Stimulated activated CD4-positive, alpha-beta T cell treated with anti-CD3 and anti-CD28 coated beads, Interleukin-1b, Interleukin-23, amount 100 ng/mL, for 1 hour (primary cell): ENCODE results near the gene GRM4.

Source experiments
- DNase-seq, 2 donors: peaks; one replicate each; pipeline ENCODE4 v3.0.0-alpha.2; 2020; ENCODE audit warnings: low read depth in 2 of 2

Gene GRM4

GRCh38 chr6:34143196-34143883, 2.5 kb downstream of the GRM4 start:
- DNase-seq, result no peak

GRCh38 chr6:34142061-34142998, 3.6 kb downstream of the GRM4 start:
- no peak for DNase-seq

- no peak for DNase-seq
Observed at GRCh38 chr6:34140075-34140474, 5.8 kb downstream of the GRM4 start.

DNA sequence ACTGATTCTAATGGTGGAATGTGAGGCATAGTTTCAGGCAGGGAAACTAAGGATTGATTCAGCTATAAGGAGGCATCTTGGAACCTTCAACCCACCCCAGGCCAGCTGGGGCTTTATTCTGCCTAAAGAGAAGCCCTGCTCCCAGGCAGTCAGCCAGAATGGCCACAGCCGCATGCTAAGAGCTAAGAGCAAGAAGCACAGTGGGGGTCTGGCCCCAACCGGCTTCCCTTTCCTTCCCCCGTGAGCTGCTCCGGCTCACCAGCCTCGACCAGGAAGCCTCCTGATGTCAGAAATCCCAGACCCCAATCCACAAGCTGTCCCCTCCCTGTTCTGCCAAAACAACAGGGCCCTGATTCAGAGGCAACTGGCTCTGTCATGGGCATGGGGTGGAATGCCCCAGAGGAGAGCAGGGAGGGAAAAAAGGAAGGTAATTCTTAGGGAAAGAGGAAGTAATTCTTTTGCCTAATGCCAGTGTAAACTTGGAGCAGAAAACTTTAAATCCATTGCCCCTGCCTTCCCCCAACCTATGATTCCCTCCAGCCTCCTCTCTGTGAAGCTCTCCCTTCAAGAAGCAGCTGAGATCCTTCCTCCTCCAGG, 6.9 kb downstream of the GRM4 start:
- no peak for DNase-seq

- DNase-seq, result no peak
Observed at GRCh38 chr6:34138191-34138590, 7.7 kb downstream of the GRM4 start.

GRCh38 chr6:34135541-34135940, 10.3 kb downstream of the GRM4 start:
- DNase-seq, result no peak

- DNase-seq, result no peak
Observed at GRCh38 chr6:34132486-34133185, 13.3 kb downstream of the GRM4 start.

- no peak for DNase-seq
Observed at GRCh38 chr6:34131326-34132290, 14.3 kb downstream of the GRM4 start.

DNA sequence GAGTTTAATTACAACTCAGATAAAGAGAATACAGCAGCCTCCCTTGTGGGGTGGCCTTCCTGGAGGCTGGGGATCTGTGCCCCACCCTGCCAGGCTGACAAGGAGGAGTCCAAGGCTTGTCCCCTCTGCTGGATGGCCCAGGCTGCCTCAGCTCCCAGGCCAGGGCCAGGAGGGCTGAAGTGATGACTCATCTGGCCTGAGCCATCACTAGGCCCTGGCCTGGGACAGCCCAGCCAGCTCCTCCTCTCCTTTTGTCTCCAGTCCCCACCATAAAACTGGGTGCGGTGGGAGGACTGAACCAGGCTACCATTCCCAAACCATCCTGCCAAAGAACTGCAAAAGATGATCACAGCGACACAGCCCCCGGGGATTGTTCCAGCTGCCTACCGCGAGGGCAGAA, 15.0 kb downstream of the GRM4 start:
- no peak for DNase-seq

GRCh38 chr6:34129753-34130152, 16.1 kb downstream of the GRM4 start:
- no peak for DNase-seq

DNA sequence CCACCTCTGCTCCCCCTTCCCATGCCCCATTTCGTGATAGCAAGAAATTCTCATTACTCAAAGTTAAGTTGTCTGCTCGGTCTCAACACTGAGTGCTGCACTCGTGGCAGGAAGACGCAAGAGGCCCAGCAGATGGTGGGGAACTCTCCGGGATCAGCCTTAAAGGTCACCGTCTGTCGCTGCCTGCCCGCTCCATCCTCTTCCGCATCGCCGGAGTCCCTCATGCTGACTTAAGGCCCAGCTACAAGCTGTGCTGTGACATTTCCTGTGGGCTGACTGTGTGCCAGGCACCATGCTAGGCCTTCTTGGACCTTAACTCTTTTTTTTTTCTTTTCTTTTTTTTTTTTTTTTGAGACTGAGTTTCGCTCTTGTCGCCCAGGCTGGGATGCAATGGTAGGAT, 17.8 kb downstream of the GRM4 start:
- DNase-seq, result no peak

DNA sequence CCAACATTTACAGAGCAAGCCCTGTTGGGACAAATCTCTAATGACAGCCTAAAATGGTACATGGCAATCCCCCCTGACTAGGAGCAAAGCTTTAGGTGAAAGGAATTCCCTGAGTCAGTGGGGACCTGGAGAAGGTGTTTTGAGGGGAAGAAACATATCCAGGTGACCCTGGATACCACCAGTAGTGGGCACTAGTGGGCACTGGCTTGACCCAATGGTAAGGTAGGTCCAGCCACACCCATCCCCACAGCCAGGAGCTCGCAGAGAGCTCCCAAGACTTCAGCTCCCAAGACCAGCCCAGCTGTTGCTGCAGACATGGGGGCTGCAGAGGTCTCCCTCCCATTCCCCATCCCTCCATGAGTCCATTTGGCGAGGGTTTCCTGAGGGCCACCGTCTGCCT, 19.5 kb downstream of the GRM4 start:
- no peak for DNase-seq

GRCh38 chr6:34125939-34126338, 19.9 kb downstream of the GRM4 start:
- DNase-seq, result no peak

GRCh38 chr6:34120953-34121675, 24.8 kb downstream of the GRM4 start:
- DNase-seq, result no peak

DNA sequence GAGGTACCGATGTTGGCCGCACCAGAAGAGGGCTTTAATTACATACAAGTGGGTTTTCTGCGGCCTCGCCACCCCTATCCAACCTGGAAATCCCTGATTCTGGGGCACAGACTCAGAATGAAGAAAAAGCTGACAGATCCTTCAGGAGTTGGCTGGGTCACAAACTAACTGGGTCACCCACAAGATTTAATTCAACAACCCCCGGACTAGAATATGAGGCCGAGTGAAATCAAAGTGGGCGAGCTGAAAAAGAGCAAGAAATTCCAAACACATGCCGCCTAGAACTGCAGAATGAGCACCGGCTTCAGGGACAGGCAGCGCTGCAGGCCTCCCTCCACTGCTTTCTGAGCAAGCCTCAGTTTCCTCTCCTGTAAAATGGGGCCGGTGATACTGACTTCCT, 30.0 kb downstream of the GRM4 start:
- DNase-seq, result no peak

- no peak for DNase-seq
Observed at GRCh38 chr6:34115403-34115795, 30.5 kb downstream of the GRM4 start.

DNA sequence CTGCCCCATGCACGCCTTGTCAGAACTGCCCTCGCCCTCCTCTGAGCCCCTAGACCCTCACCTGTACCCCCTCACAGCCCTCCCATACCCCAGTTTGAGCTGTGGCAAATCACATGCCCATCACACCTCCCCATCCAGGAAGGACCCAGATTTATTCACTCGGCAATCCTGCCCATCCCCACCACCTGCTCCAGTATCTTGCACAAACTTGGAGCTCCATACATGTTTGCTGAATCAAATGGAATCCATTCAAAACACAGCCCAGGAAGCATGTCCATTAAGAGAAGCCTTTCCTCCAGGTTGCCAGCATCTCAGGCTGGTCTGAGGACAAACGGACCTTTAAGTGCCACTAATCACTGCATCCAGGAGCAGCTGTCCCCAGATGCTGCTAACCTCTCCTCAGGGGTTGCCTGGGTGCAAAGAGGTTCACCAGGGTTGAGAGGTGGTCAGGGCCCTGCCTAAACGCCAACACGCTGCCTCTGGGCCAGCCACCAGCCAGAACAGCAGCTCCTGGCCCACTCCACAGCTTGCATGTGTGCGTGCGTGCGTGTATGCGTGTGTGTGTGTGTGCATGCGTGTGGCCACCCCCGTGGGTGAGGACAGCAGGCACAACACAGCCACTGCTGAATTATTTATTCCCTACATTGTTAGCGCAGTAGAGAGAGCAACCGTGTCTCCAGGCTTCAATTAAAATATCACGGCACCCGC, 31.0 kb downstream of the GRM4 start:
- no peak for DNase-seq

DNA sequence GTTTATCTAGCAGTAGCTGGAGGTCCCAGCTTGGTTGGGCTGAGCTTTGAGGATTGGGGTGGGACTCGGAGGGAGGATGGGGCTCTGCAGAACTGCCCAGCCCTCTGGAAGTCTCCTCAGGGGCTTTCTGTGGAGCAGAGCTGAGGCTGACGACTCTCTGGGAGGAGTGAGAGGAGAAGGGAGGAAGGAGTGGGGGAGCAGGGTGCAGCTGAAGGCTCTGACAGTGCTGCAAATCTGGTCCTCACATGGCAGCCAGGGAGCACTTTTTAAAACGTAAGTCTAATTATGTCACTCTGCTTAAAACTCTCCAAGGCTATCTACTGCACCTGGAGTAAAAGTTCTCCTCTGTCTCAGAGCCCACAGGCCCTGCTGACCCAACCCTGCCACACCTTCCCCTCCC, 32.4 kb downstream of the GRM4 start:
- DNase-seq, result no peak

DNA sequence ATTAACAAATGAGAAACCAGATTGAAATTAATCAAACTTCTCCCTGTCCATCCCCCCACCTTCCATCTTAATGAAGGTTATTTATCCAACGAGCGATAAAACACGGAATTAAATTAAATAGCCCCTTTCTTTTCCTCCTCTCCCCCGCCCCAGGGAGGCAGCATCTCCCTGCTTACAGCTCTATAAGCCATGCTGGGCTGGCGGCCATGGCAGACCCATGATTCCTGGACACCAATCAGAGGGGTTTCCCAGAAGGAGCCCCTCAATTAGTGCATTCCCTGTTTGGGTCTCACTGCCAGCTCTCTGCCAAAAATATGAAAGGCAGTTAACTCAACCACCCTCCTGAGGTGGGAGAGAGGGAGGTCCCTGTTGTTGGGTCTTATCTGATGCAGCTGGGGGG, 33.8 kb downstream of the GRM4 start:
- DNase-seq, result no peak

DNA sequence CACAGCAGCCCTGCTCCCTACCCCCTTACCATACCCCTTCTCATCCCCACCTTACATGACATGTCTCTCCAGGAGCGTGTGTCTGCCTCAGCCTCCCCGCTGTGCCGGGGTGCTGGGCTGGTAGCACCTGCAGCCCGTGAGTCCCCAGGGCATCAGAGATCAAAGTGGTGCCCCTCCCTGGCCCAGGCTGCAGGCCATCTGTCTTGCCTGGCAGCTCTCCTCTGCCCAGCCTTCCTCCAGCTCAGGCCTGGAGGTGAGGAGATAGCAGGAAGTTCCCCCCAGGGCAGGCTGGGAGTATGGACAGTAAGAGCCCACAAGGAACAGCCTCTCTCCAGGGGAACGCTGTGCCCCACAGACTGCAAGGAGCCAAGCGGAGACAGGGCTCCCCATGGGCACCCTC, 35.3 kb downstream of the GRM4 start:
- DNase-seq, result no peak
